ENCODE measurements around the gene PLB1.

DNA sequence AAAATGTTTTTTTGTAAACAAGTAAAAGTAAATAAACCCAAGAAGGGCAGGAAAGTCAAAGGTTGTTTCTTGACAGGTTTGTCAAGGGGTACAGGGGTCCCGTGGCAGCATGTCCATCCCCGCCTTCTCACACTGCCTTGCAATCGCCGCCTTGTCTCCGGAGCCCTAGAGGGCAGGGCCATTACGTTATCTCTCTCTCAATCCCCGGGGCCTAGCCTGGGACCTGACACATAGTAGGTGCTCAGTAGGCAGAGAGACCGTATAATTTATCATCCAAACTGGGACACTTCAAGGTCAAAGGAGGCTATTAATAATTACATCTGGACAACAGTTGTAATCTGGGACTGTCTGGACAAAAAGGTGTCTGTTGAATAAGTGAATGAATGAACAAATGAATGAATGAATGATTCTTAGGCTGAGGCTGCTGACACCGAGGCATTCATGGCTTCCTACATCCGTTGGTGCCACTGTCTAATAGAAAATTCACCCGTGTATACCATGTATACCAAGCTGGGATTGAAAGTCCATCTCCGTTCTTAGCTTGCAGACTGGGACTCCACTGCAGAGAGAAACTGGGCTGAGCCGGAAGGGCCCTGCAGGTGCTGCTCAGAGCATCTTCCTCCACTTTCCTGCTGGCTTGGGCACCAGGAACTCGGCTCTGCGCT, 44.8 kb upstream of the PLB1 start:
- TF ChIP-seq, protein P1, sequence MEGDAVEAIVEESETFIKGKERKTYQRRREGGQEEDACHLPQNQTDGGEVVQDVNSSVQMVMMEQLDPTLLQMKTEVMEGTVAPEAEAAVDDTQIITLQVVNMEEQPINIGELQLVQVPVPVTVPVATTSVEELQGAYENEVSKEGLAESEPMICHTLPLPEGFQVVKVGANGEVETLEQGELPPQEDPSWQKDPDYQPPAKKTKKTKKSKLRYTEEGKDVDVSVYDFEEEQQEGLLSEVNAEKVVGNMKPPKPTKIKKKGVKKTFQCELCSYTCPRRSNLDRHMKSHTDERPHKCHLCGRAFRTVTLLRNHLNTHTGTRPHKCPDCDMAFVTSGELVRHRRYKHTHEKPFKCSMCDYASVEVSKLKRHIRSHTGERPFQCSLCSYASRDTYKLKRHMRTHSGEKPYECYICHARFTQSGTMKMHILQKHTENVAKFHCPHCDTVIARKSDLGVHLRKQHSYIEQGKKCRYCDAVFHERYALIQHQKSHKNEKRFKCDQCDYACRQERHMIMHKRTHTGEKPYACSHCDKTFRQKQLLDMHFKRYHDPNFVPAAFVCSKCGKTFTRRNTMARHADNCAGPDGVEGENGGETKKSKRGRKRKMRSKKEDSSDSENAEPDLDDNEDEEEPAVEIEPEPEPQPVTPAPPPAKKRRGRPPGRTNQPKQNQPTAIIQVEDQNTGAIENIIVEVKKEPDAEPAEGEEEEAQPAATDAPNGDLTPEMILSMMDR (conservative IDR thresholded peaks at IDR 0.05) = no peak
- no peak for TF ChIP-seq ZFX (IDR thresholded peaks at IDR 0.05)
